ENCODE data around the gene HEATR5A.

The HEATR5A gene

DNA sequence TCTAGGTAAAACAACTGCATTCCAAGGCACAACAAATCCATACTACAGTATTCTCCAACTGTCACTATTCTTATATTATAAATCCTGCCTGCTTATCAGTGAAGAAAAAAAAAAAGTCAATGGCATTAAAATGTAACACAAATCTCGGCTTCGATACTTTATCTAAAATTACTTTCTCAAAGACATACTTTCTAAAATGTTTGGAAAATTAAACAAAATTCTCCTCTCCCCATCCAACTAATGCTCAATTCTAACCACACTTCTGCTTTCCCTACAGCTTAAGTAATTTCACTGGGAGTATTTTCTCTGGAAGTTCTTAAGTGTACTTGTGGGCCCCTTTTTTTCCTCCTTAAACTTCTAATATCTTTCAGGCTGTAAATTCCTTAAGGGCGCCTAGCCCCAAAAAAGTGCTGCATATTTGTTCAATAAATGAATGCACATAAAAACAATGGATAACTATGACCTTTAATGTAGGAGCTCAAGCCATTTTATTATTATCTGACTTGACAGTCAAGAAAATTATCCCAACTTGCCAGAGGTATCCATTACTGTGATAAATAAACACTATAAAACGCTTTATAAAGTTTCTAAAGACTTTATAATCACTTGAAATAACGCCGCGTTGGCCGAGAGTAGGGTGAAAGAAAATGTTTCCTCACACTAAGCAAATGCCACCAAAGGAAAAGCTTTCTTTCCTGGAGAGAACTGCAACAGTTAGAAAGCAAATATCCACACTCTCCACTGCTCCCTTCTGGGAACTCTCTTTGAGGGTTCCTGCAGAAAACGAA, 977 bp downstream of the HEATR5A start:
- no peaks in the 10 kb centered on the region for H4K20me1 ChIP-seq (ENCODE audit: insufficient read depth, low read length)
- peak overlapping the region; percentile 74 for H3K4me2 ChIP-seq (ENCODE audit: low read length)
- no peaks in the 10 kb centered on the region for H3K36me3 ChIP-seq (replicated peaks; ENCODE audit: low read depth, low read length)
- peak overlapping the region; percentile 71 for H3K9ac ChIP-seq (ENCODE audit: low read length)
- no peaks in the 10 kb centered on the region for H3K79me2 ChIP-seq (ENCODE audit: low read length)
- H2AFZ ChIP-seq (ENCODE audit: low read depth, low read length): peak overlapping the region; percentile 56
- no peak overlapping the region for H3K27ac ChIP-seq (ENCODE audit: low read length)
- no peaks in the 10 kb centered on the region for H3K27me3 ChIP-seq (ENCODE audit: low read depth, low read length)
- H3K4me3 ChIP-seq (ENCODE audit: low read length): peak overlapping the region; percentile 90
- H3K4me1 ChIP-seq (ENCODE audit: low read length): peaks cover 13% of the 10 kb centered on the region
- H3K9me3 ChIP-seq (ENCODE audit: insufficient read depth, low read length): no peaks in the 10 kb centered on the region
- no peak for TF ChIP-seq EZH2phosphoT487 (IDR thresholded peaks at IDR 0.05; ENCODE audit: low read depth)
- TF ChIP-seq, protein P1, sequence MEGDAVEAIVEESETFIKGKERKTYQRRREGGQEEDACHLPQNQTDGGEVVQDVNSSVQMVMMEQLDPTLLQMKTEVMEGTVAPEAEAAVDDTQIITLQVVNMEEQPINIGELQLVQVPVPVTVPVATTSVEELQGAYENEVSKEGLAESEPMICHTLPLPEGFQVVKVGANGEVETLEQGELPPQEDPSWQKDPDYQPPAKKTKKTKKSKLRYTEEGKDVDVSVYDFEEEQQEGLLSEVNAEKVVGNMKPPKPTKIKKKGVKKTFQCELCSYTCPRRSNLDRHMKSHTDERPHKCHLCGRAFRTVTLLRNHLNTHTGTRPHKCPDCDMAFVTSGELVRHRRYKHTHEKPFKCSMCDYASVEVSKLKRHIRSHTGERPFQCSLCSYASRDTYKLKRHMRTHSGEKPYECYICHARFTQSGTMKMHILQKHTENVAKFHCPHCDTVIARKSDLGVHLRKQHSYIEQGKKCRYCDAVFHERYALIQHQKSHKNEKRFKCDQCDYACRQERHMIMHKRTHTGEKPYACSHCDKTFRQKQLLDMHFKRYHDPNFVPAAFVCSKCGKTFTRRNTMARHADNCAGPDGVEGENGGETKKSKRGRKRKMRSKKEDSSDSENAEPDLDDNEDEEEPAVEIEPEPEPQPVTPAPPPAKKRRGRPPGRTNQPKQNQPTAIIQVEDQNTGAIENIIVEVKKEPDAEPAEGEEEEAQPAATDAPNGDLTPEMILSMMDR (IDR thresholded peaks at IDR 0.05; ENCODE audit: low read depth, low read length): no peak

DNA sequence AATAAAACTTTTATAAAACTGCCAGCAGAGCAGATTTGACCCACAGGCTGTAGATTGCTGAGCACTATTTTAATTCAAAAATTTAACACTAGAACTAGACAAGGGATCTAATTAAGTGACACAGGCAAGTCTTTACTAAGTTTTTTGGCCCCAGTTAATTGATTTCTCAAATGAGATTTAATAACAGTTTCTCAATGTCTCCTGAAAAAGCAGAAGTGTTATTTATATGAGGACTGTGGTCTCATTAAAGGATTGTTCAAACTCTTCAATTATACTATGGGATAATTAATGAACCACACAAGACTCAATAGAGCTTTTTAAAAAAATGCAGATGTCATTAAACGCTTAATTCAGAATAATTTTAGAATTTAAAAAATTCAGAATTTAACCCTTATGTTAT, 1.9 kb downstream of the HEATR5A start:
- no peaks in the 10 kb centered on the region for H3K9me3 ChIP-seq (ENCODE audit: insufficient read depth, low read length)
- H3K79me2 ChIP-seq (ENCODE audit: low read length): no peaks in the 10 kb centered on the region
- no peak overlapping the region for H3K9ac ChIP-seq (ENCODE audit: low read length)
- H3K36me3 ChIP-seq (replicated peaks; ENCODE audit: low read depth, low read length): no peaks in the 10 kb centered on the region
- H2AFZ ChIP-seq (ENCODE audit: low read depth, low read length): no peak overlapping the region
- TF ChIP-seq, protein P1 (IDR thresholded peaks at IDR 0.05; ENCODE audit: low read depth, low read length): no peak
- no peak for TF ChIP-seq EZH2phosphoT487 (IDR thresholded peaks at IDR 0.05; ENCODE audit: low read depth)
- no peaks in the 10 kb centered on the region for H3K27me3 ChIP-seq (ENCODE audit: low read depth, low read length)
- H4K20me1 ChIP-seq (ENCODE audit: insufficient read depth, low read length): no peaks in the 10 kb centered on the region
- H3K27ac ChIP-seq (ENCODE audit: low read length): no peak overlapping the region
- no peak overlapping the region for H3K4me2 ChIP-seq (ENCODE audit: low read length)
- H3K4me3 ChIP-seq (ENCODE audit: low read length): no peak overlapping the region
- H3K4me1 ChIP-seq (ENCODE audit: low read length): peaks cover 13% of the 10 kb centered on the region

DNA sequence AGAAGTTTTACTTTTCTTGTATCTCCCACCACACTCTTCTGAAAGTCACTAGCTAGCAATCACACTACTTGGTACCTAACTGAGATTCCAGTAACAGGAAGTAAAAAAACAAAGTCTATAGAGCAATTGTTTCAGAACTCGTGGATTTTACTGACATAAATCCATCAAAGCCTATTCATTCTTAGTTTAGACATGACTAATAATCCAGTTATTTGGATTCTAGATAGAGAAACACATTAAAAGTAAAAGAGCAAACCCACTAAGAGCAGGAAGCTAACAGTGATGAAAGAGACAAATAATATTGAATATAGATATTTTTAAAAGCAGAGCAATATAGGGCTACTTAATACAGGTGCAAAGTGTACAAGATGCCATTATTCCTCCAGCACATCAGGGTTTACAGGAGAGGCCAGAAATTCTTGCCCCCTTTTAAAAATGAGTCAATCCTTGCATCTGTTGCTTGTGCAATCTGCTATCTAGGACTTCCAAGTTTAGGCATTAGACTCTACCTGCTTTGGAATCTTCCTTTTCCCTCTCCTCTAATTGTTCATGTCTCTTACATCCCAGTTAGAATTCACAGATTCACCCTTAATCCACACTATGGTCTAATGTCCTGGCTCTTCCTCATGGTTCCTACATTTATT, 6.0 kb downstream of the HEATR5A start:
- H2AFZ ChIP-seq (ENCODE audit: low read depth, low read length): no peak overlapping the region
- H3K9me3 ChIP-seq (ENCODE audit: insufficient read depth, low read length): no peaks in the 10 kb centered on the region
- H3K27ac ChIP-seq (ENCODE audit: low read length): no peak overlapping the region
- H4K20me1 ChIP-seq (ENCODE audit: insufficient read depth, low read length): no peaks in the 10 kb centered on the region
- H3K4me3 ChIP-seq (ENCODE audit: low read length): no peak overlapping the region
- H3K4me1 ChIP-seq (ENCODE audit: low read length): peaks cover 13% of the 10 kb centered on the region
- no peak overlapping the region for H3K9ac ChIP-seq (ENCODE audit: low read length)
- no peak overlapping the region for H3K4me2 ChIP-seq (ENCODE audit: low read length)
- TF ChIP-seq EZH2phosphoT487 (IDR thresholded peaks at IDR 0.05; ENCODE audit: low read depth): no peak
- TF ChIP-seq, protein P1 (IDR thresholded peaks at IDR 0.05; ENCODE audit: low read depth, low read length): no peak
- H3K79me2 ChIP-seq (ENCODE audit: low read length): no peaks in the 10 kb centered on the region
- H3K36me3 ChIP-seq (replicated peaks; ENCODE audit: low read depth, low read length): no peaks in the 10 kb centered on the region
- no peaks in the 10 kb centered on the region for H3K27me3 ChIP-seq (ENCODE audit: low read depth, low read length)

DNA sequence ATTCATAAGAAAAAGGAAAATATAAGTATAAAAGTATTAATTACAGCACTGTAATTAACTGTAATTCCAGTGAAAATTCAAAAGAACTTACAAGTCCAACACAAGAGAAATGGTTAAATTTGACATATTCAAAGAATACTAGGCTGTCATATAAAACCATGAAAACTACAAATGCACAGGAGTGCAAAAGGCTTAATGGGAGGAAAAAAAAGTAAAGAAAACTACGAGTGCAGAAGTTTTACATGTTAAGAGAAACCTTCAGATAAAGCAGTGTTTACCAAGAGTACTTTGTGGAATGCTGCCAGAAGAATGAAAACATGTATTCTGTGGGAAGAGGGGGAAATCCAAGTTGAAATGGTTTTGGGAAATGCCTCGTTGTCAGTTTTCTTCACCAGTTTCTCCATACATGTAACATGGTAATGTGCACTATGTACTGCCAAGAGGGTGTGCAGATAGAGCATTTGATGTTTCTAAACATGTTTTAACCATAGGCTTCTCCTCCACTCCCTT, 9.1 kb downstream of the HEATR5A start:
- TF ChIP-seq, protein P1 (IDR thresholded peaks at IDR 0.05; ENCODE audit: low read depth, low read length): no peak
- no peak for TF ChIP-seq EZH2phosphoT487 (IDR thresholded peaks at IDR 0.05; ENCODE audit: low read depth)
- Histone ChIP-seq H3K79me2 (ENCODE audit: low read length) (no peaks in the 10 kb centered on the region), H4K20me1 (ENCODE audit: insufficient read depth, low read length) (no peaks in the 10 kb centered on the region)

More for the DNA sequence above, 9.1 kb downstream of the HEATR5A start:
- no peak overlapping the region for H3K27ac ChIP-seq (ENCODE audit: low read length)
- H2AFZ ChIP-seq (ENCODE audit: low read depth, low read length): no peak overlapping the region
- H3K36me3 ChIP-seq (replicated peaks; ENCODE audit: low read depth, low read length): no peaks in the 10 kb centered on the region
- peaks cover 10% of the 10 kb centered on the region for H3K4me1 ChIP-seq (ENCODE audit: low read length)
- no peaks in the 10 kb centered on the region for H3K27me3 ChIP-seq (ENCODE audit: low read depth, low read length)
- no peak overlapping the region for H3K9ac ChIP-seq (ENCODE audit: low read length)
- no peak overlapping the region for H3K4me3 ChIP-seq (ENCODE audit: low read length)
- H3K9me3 ChIP-seq (ENCODE audit: insufficient read depth, low read length): no peaks in the 10 kb centered on the region
- H3K4me2 ChIP-seq (ENCODE audit: low read length): no peak overlapping the region

Data from OCI-LY3 (cell line).